Spleen (tissue), 11 donors: Measurements from ENCODE around the gene PCSK1N. TPM values are rescaled to one million over a fixed set of nuclear protein-coding genes. Genes with fewer than 3 reads are reported as not detected.
A peak's percentile ranks its signal among the peaks of the same experiment; 100 is the strongest.
"Not testable (repeated sequence)": the region's sequence is repeated elsewhere in the genome, so short reads cannot be mapped to it uniquely, and the experiment has no call there.

Source experiments
- DNase-seq: peaks from one replicate; pipeline ENCODE4 v3.0.0-alpha.2; 2020
- H3K27ac ChIP-seq, 8 donors: fragments of 200-600 bp; sonication (generic) in 7 of 8; 1 replicate in 4 of 8; 2 replicates in 4 of 8; pipeline versions ENCODE4 v1.5.0 to v1.8.0; 2016 to 2021; ENCODE audit warnings: inconsistent platforms in 4 of 8, mild to moderate bottlenecking in 4 of 8, moderate library complexity in 1 of 8
- H3K27me3 ChIP-seq, 7 donors: fragments of 200-600 bp; sonication (generic) in 6 of 7; replicated peaks in 1 of 7; 1 replicate in 4 of 7; 2 replicates in 3 of 7; pipeline versions ENCODE4 v1.5.0 to v1.8.0; 2016 to 2021; ENCODE audit warnings: inconsistent platforms in 3 of 7, mild to moderate bottlenecking in 1 of 7
- H3K36me3 ChIP-seq, 6 donors: fragments of 200-600 bp; sonication (generic) in 5 of 6; 1 replicate in 4 of 6; 2 replicates in 2 of 6; pipeline versions ENCODE4 v1.5.0 to v1.8.0; 2016 to 2021; ENCODE audit warnings: inconsistent platforms in 2 of 6
- H3K4me1 ChIP-seq, 6 donors: fragments of 200-600 bp; sonication (generic) in 5 of 6; 1 replicate in 3 of 6; 2 replicates in 3 of 6; pipeline versions ENCODE4 v1.5.0 to v1.8.0; 2016 to 2021; ENCODE audit warnings: inconsistent platforms in 3 of 6
- H3K4me3 ChIP-seq, 8 donors: fragments of 200-600 bp; sonication (generic) in 7 of 8; 1 replicate in 4 of 8; 2 replicates in 4 of 8; pipeline versions ENCODE4 v1.5.0 to v1.8.0; 2016 to 2021; ENCODE audit warnings: inconsistent platforms in 4 of 8, mild to moderate bottlenecking in 4 of 8, moderate library complexity in 2 of 8
- H3K9me3 ChIP-seq, 8 donors: fragments of 200-600 bp; sonication (generic) in 7 of 8; 1 replicate in 4 of 8; 2 replicates in 4 of 8; pipeline versions ENCODE4 v1.5.0 to v1.8.0; 2016 to 2021; ENCODE audit warnings: inconsistent platforms in 4 of 8
- CTCF ChIP-seq, 11 experiments: fragments of 200-600 bp in 7 of 11; fragments of 450-650 bp in 4 of 11; sonication (generic) in 4 of 11; IDR thresholded peaks in 8 of 11; conservative IDR thresholded peaks in 3 of 11; 1 replicate in 7 of 11; 2 replicates in 4 of 11; pipeline versions ENCODE4 v1.4.0 to v1.8.0; 2016 to 2021; ENCODE audit warnings: antibody characterized with exemption in 11 of 11, inconsistent platforms in 4 of 11, mild to moderate bottlenecking in 1 of 11
- POLR2A ChIP-seq, 3 donors: fragments of 450-650 bp; IDR thresholded peaks; one replicate each; pipeline ENCODE4 v1.5.1; 2017; ENCODE audit warnings: antibody characterized with exemption in 3 of 3, mild to moderate bottlenecking in 1 of 3
- POLR2AphosphoS5 ChIP-seq, 3 donors: sonication (generic); formaldehyde crosslinking; IDR thresholded peaks; one replicate each; pipeline ENCODE4 v1.5.1; 2017; ENCODE audit warnings: antibody characterized with exemption in 3 of 3
- WGBS, 5 donors: extraction: QIAGEN DNeasy Blood & Tissue Kit in 3 of 5; methylation state at CpG; one replicate each; pipeline versions ENCODE4 v1.1.5 to v1.1.7; 2013 to 2018; 5-methylcytosine and 5-hydroxymethylcytosine counted together
- intact Hi-C: fragments of 100-400 bp; cut with DNase I; formaldehyde crosslinking; loops from one replicate; pipeline ENCODE4 v1.15.0; 2023; ENCODE audit warnings: low total_unique reads
- polyA plus RNA-seq, 3 donors: library from polyadenylated mRNA; stranded (reverse); fragments of 200-250 nt; gene quantifications; one replicate each; pipeline ENCODE4 v1.2.1, GENCODE V29; 2013
- total RNA-seq, 7 donors: library from RNA; depleted of rRNA in 3 of 7; stranded (reverse); fragments of >200 nt in 3 of 7; fragmentation: NEBNext Ultra II Directional in 4 of 7; extraction: Animal tissue kit (Norgen Biotek cat#: 25700) in 4 of 7; gene quantifications; one replicate each; pipeline versions ENCODE4 v1.1.0 to v1.2.1, GENCODE V29; 2016 to 2021
- donor health status: healthy with polysubstance abuse.
- donor health status: DM: no; HTN: no; CAD: no; lungs with moderate emphysema.
- donor health status: DM: no; HTN: no; CAD: no.
- donor health status: Bipolar disorder and iron deficiency.
- donor health status: healthy.
- donor health status: DM: no; HTN: no; CAD: no.
- donor health status: DM: yes; HTN: yes; CAD: no.

Gene PCSK1N
- total and polyA plus RNA-seq, 10 donors: 0.10 to 0.74 (median 0.42) TPM; not detected in 4

GRCh38 chrX:48854898-48855297 is 19.5 kb upstream of the PCSK1N start:
- no peak overlapping the region for H3K4me3 ChIP-seq
- H3K4me1 ChIP-seq: no peaks in the 10 kb centered on the region
- no peaks in the 10 kb centered on the region for H3K36me3 ChIP-seq
- peaks cover 0 to 4% (median 0%) of the 10 kb centered on the region in 7 donors for H3K27me3 ChIP-seq
- DNase-seq: no peak
- peaks cover 0 to 7% (median 0%) of the 10 kb centered on the region in 8 donors for H3K9me3 ChIP-seq
- intact Hi-C loops: no loop called here
- TF ChIP-seq POLR2A (IDR thresholded peaks at IDR 0.05) (no peak), CTCF (IDR thresholded peaks at IDR 0.05 in 8 of 11, conservative IDR thresholded peaks at IDR 0.05 in 3 of 11) (peak in 2 of 11 experiments; percentile 11), POLR2AphosphoS5 (IDR thresholded peaks at IDR 0.05) (no peak)
- WGBS, 5 donors: 38 to 62% (median 52%) methylated on average over 5 of the region's 5 CpGs
- no peak overlapping the region for H3K27ac ChIP-seq

DNA sequence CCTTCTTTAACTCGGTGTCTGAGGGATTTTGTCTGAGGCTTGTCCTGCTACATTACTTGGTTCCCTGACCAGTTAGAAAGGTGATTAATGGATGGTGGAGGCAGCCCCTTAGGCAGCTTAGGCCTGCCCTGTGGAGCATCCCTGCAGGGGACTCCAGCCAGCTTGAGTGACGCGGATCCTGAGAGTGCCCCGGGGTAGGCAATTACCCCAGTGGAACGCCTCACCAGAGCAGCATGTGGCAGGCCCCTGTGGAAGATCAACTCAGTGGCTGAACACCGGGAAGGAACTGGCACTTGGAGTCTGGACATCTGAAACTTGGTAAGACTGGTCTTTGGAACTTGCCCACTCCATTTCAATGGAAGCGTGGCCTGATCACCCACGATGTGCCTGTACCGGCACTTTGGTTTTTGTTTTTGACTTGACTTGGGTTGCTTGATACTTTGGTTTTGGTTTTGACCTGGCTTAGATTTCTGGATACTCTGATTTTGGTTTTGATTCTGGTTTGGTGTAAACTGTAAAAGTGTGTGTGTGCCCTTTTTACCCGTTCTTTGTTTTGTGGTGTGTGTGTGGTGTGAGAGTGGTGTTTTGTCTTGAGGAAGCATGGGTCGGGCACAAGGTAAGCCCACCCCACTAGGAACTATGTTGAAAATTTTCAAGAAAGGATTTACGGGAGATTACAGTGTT is 18.9 kb upstream of the PCSK1N start:
- H3K4me1 ChIP-seq, H3K27me3 ChIP-seq, H3K27ac ChIP-seq, intact Hi-C loops, DNase-seq, H3K9me3 ChIP-seq, H3K4me3 ChIP-seq, H3K36me3 ChIP-seq: not testable (repeated sequence)
- 87 to 93% (median 90%) methylated on average over 7 to 12 of the region's 12 CpGs for WGBS, 5 donors

GRCh38 chrX:48853494-48853893 is 18.1 kb upstream of the PCSK1N start:
- H3K27ac ChIP-seq, H3K9me3 ChIP-seq, H3K27me3 ChIP-seq, H3K36me3 ChIP-seq, H3K4me3 ChIP-seq, intact Hi-C loops, H3K4me1 ChIP-seq, DNase-seq: not testable (repeated sequence)

DNA sequence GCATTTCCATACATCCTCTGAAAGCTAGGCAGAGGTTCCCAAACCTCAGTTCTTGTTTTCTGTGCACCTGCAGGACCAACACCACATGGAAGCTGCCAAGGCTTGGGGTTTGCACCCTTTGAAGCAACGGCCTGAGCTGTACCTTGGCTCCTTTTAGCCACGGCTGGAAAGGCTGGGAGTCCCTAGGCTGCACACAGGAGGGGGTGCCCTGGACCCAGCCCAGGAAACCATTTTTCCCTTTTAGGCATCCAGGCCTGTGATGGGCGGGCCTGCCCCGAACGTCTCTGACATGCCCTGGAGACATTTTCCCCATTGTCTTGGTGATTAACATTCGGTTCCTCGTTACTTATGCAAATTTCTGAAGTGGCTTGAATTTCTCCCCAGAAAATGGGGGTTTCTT is 17.4 kb upstream of the PCSK1N start:
- no peaks in the 10 kb centered on the region for H3K4me1 ChIP-seq
- no peak overlapping the region for H3K4me3 ChIP-seq
- H3K36me3 ChIP-seq: no peaks in the 10 kb centered on the region
- H3K27ac ChIP-seq: no peak overlapping the region
- peaks cover 0 to 7% (median 0%) of the 10 kb centered on the region in 8 donors for H3K9me3 ChIP-seq
- intact Hi-C loops: no loop called here
- 72 to 83% (median 76%) methylated on average over 6 to 7 of the region's 7 CpGs for WGBS, 5 donors
- no peak for TF ChIP-seq POLR2AphosphoS5 (IDR thresholded peaks at IDR 0.05)
- no peak for TF ChIP-seq CTCF (IDR thresholded peaks at IDR 0.05 in 8 of 11, conservative IDR thresholded peaks at IDR 0.05 in 3 of 11)
- TF ChIP-seq POLR2A (IDR thresholded peaks at IDR 0.05): no peak
- peaks cover 0 to 10% (median 0%) of the 10 kb centered on the region in 7 donors for H3K27me3 ChIP-seq
- no peak for DNase-seq

DNA sequence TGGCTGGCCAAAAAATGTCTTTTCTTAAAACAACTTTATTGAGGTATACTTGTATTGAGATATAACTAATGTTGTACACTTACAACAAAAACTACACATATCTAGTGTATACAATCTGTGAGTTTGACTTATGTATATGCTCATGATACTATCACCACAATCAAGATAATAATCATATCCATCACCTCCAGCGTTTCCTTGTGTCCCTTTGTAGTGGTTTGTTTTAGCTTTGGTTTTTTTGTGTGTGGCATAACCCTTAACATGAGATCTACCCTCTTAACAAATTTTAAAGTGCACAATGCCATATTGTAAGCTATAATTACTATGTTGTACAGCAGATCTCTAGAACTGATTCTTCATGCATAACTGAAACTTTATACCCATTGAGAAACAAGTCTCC is 13.4 kb upstream of the PCSK1N start:
- H3K9me3 ChIP-seq: peaks cover 0 to 7% (median 0%) of the 10 kb centered on the region in 8 donors
- H3K4me3 ChIP-seq: no peak overlapping the region
- H3K4me1 ChIP-seq: no peaks in the 10 kb centered on the region
- DNase-seq: no peak
- 43 to 57% (median 56%) methylated on average over 1 of the region's 1 CpG for WGBS, 5 donors
- H3K27me3 ChIP-seq: peaks cover 0 to 10% (median 0%) of the 10 kb centered on the region in 7 donors
- intact Hi-C loops: no loop called here
- no peaks in the 10 kb centered on the region for H3K36me3 ChIP-seq
- TF ChIP-seq POLR2AphosphoS5 (IDR thresholded peaks at IDR 0.05) (no peak), POLR2A (IDR thresholded peaks at IDR 0.05) (no peak), CTCF (IDR thresholded peaks at IDR 0.05 in 8 of 11, conservative IDR thresholded peaks at IDR 0.05 in 3 of 11) (no peak)
- no peak overlapping the region for H3K27ac ChIP-seq
